ENCODE measurements around the gene SRGAP3. TPM values are rescaled to one million over a fixed set of nuclear protein-coding genes. Genes with fewer than 3 reads are reported as not detected.

SRGAP3 gene
- total RNA-seq, 2 donors from 2014 or later, result 10.9 to 11.4 TPM

GRCh38 chr3:9047452-9048346 is 201.7 kb downstream of the SRGAP3 start:
- ATAC-seq (no peak), DNase-seq (no peak)
- H3K36me3 ChIP-seq (replicated peaks in 1 of 2; ENCODE audit: insufficient read depth in 1 of 2, low read depth in 2 of 2), result no peaks in the 10 kb centered on the region
- H3K4me3 ChIP-seq, result no peak overlapping the region
- intact Hi-C loops (cut with DNase I), result no loop called here
- H3K4me1 ChIP-seq, result no peaks in the 10 kb centered on the region
- no peaks in the 10 kb centered on the region for H3K27me3 ChIP-seq
- WGBS, 2 donors, result 92 to 95% methylated on average over 15 to 20 of the region's 20 CpGs
- TF ChIP-seq CTCF (IDR thresholded peaks at IDR 0.05) (no peak), POLR2A (IDR thresholded peaks at IDR 0.05) (no peak)
- no peaks in the 10 kb centered on the region for H3K9me3 ChIP-seq
- H3K27ac ChIP-seq, result no peak overlapping the region

GRCh38 chr3:9045371-9045770 is 204.1 kb downstream of the SRGAP3 start:
- Histone ChIP-seq H3K27ac (no peak overlapping the region), H3K27me3 (no peaks in the 10 kb centered on the region), H3K36me3 (replicated peaks in 1 of 2; ENCODE audit: insufficient read depth in 1 of 2, low read depth in 2 of 2) (no peaks in the 10 kb centered on the region), H3K9me3 (no peaks in the 10 kb centered on the region), H3K4me1 (no peaks in the 10 kb centered on the region), H3K4me3 (no peak overlapping the region)
- TF ChIP-seq CTCF (IDR thresholded peaks at IDR 0.05) (no peak), POLR2A (IDR thresholded peaks at IDR 0.05) (no peak)
- WGBS, 2 donors, result 86 to 90% methylated on average over 7 of the region's 7 CpGs
- intact Hi-C loops (cut with DNase I), result no loop called here
- DNase-seq, result no peak
- ATAC-seq, result no peak

GRCh38 chr3:9043063-9043462 is 206.4 kb downstream of the SRGAP3 start:
- H3K4me1 ChIP-seq, result no peaks in the 10 kb centered on the region
- H3K9me3 ChIP-seq, result no peaks in the 10 kb centered on the region
- H3K27me3 ChIP-seq, result no peaks in the 10 kb centered on the region
- intact Hi-C loops (cut with DNase I), result no loop called here
- H3K27ac ChIP-seq, result no peak overlapping the region
- ATAC-seq (no peak), DNase-seq (no peak)
- no peak overlapping the region for H3K4me3 ChIP-seq
- TF ChIP-seq POLR2A (IDR thresholded peaks at IDR 0.05), result no peak
- no peak for TF ChIP-seq CTCF (IDR thresholded peaks at IDR 0.05)
- WGBS, 2 donors, result 54 to 70% methylated on average over 6 of the region's 6 CpGs
- H3K36me3 ChIP-seq (replicated peaks in 1 of 2; ENCODE audit: insufficient read depth in 1 of 2, low read depth in 2 of 2), result no peaks in the 10 kb centered on the region

- Histone ChIP-seq H3K27ac (no peak overlapping the region), H3K9me3 (no peaks in the 10 kb centered on the region), H3K36me3 (replicated peaks in 1 of 2; ENCODE audit: insufficient read depth in 1 of 2, low read depth in 2 of 2) (no peaks in the 10 kb centered on the region), H3K4me3 (no peak overlapping the region), H3K4me1 (no peaks in the 10 kb centered on the region), H3K27me3 (no peaks in the 10 kb centered on the region)
- intact Hi-C loops (cut with DNase I), result no loop called here
- ATAC-seq (no peak), DNase-seq (no peak)
- TF ChIP-seq POLR2A (IDR thresholded peaks at IDR 0.05) (no peak), CTCF (IDR thresholded peaks at IDR 0.05) (no peak)
- WGBS, 2 donors, result 87 to 93% methylated on average over 12 of the region's 12 CpGs
Measured at GRCh38 chr3:9041626-9042025, 207.8 kb downstream of the SRGAP3 start.

GRCh38 chr3:9040996-9041395 is 208.4 kb downstream of the SRGAP3 start:
- Histone ChIP-seq H3K4me1 (no peaks in the 10 kb centered on the region), H3K36me3 (replicated peaks in 1 of 2; ENCODE audit: insufficient read depth in 1 of 2, low read depth in 2 of 2) (no peaks in the 10 kb centered on the region), H3K27ac (no peak overlapping the region), H3K27me3 (no peaks in the 10 kb centered on the region), H3K9me3 (no peaks in the 10 kb centered on the region), H3K4me3 (no peak overlapping the region)
- 57 to 58% methylated on average over 2 of the region's 2 CpGs for WGBS, 2 donors
- intact Hi-C loops (cut with DNase I), result no loop called here
- no peak for ATAC-seq
- TF ChIP-seq POLR2A (IDR thresholded peaks at IDR 0.05), result no peak
- no peak for TF ChIP-seq CTCF (IDR thresholded peaks at IDR 0.05)
- no peak for DNase-seq

Measured in body of pancreas (tissue), 4 donors.